HepG2 (cell line): ENCODE data around the gene PLCB1. TPM values are rescaled to one million over a fixed set of nuclear protein-coding genes. Genes with fewer than 3 reads are reported as not detected.

Experiments
- ARNT2 ChIP-seq: sonication (generic); formaldehyde crosslinking; IDR thresholded peaks from 2 replicates; pipeline ENCODE4 v1.8.0; 2022; ENCODE audit warnings: mild to moderate bottlenecking, low read depth, missing genetic modification reagents, moderate library complexity
- BCL6 ChIP-seq: IDR thresholded peaks from 2 replicates; pipeline ENCODE4 v1.6.1; 2016; ENCODE audit warnings: missing genetic modification reagents, missing compliant biosample characterization
- ELF3 ChIP-seq: IDR thresholded peaks from 2 replicates; pipeline ENCODE4 v1.6.1; 2016; ENCODE audit warnings: missing genetic modification reagents, missing compliant biosample characterization
- ELF4 ChIP-seq: sonication (generic); formaldehyde crosslinking; IDR thresholded peaks from 2 replicates; pipeline ENCODE4 v1.5.0; 2020; ENCODE audit warnings: missing genetic modification reagents, mild to moderate bottlenecking, moderate library complexity, borderline replicate concordance
- EP300 ChIP-seq, 3 experiments: sonication (generic) in 1 of 3; formaldehyde crosslinking in 1 of 3; IDR thresholded peaks; 2 replicates each; pipeline versions ENCODE4 v1.5.1 to v1.6.1; 2011 to 2020; ENCODE audit warnings: low read depth in 2 of 3, low read length in 2 of 3, borderline replicate concordance in 1 of 3, improper control_type of control experiment in 1 of 3, mild to moderate bottlenecking in 1 of 3, missing genetic modification reagents in 1 of 3, moderate library complexity in 1 of 3
- JUN ChIP-seq: sonication (generic); formaldehyde crosslinking; IDR thresholded peaks from 2 replicates; pipeline ENCODE4 v1.4.0; 2020; ENCODE audit warnings: mild to moderate bottlenecking, missing genetic modification reagents
- KLF6 ChIP-seq: IDR thresholded peaks from 2 replicates; pipeline ENCODE4 v1.8.0; 2016; ENCODE audit warnings: missing biosample characterization, missing genetic modification reagents
- SOX13 ChIP-seq, 3 experiments: fragments of 450-650 bp in 1 of 3; sonication (generic) in 1 of 3; formaldehyde crosslinking in 1 of 3; IDR thresholded peaks in 2 of 3; conservative IDR thresholded peaks in 1 of 3; 2 replicates each; pipeline versions ENCODE4 v1.5.0 to v1.6.1; 2016 to 2020; ENCODE audit warnings: antibody characterized with exemption in 1 of 3, mild to moderate bottlenecking in 1 of 3, missing compliant biosample characterization in 1 of 3, missing genetic modification reagents in 1 of 3, moderate library complexity in 1 of 3
- SP2 ChIP-seq: sonication (generic); formaldehyde crosslinking; IDR thresholded peaks from 2 replicates; pipeline ENCODE4 v1.5.1; 2020; ENCODE audit warnings: mild to moderate bottlenecking, missing genetic modification reagents
- SYNCRIP ChIP-seq: fragments of 200-400 bp; formaldehyde crosslinking; IDR thresholded peaks from 2 replicates; pipeline ENCODE4 v1.6.1; 2018; ENCODE audit warnings: mild to moderate bottlenecking, low read depth, low read length; ENCODE audit not compliant: insufficient read depth
- TCF7L2 ChIP-seq: IDR thresholded peaks from 2 replicates; pipeline ENCODE4 v1.6.1; 2011; ENCODE audit warnings: mild to moderate bottlenecking, low read depth, low read length, moderate library complexity
- ZBTB38 ChIP-seq: sonication (generic); formaldehyde crosslinking; IDR thresholded peaks from 2 replicates; pipeline ENCODE4 v1.5.1; 2020; ENCODE audit warnings: mild to moderate bottlenecking, missing genetic modification reagents
- ZFP36L2 ChIP-seq: sonication (generic); formaldehyde crosslinking; IDR thresholded peaks from 2 replicates; pipeline ENCODE4 v1.4.0; 2020; ENCODE audit warnings: missing genetic modification reagents
- ZFP62 ChIP-seq: sonication (generic); formaldehyde crosslinking; IDR thresholded peaks from 2 replicates; pipeline ENCODE4 v1.4.0; 2020; ENCODE audit warnings: missing genetic modification reagents
- ZNF235 ChIP-seq: sonication (generic); formaldehyde crosslinking; IDR thresholded peaks from 2 replicates; pipeline ENCODE4 v1.8.1; 2023; ENCODE audit warnings: mild to moderate bottlenecking, missing genetic modification reagents, borderline replicate concordance
- ZNF430 ChIP-seq: sonication (generic); formaldehyde crosslinking; IDR thresholded peaks from 2 replicates; pipeline ENCODE4 v1.9.0; 2021; ENCODE audit warnings: mild to moderate bottlenecking, missing genetic modification reagents
- ZNF564 ChIP-seq: sonication (generic); formaldehyde crosslinking; IDR thresholded peaks from 2 replicates; pipeline ENCODE4 v1.8.1; 2023; ENCODE audit warnings: mild to moderate bottlenecking, missing genetic modification reagents
- polyA plus RNA-seq, 8 experiments: library from polyadenylated mRNA; depleted of rRNA in 3 of 8; stranded (reverse) in 7 of 8; unstranded in 1 of 8; fragments of >200 nt; fragmentation: Illumina TruSeq in 4 of 8; extraction: Trizol in 4 of 8; gene quantifications; 2 replicates each; pipeline versions ENCODE4 v1.2.1 to v1.2.3, GENCODE V29; 2011 to 2016; ENCODE audit warnings: low read depth in 4 of 8, missing spikeins in 1 of 8, mixed read lengths in 1 of 8; ENCODE audit not compliant: insufficient read depth in 1 of 8
- total RNA-seq, 5 experiments: library from RNA; depleted of rRNA; stranded (reverse); fragments of >200 nt; fragmentation: Illumina TruSeq; extraction: Trizol; gene quantifications; 2 replicates each; pipeline ENCODE4 v1.2.3, GENCODE V29; 2016; ENCODE audit warnings: low read depth in 1 of 5
- TF ChIP-seq, protein P1 (sequence below), 2 experiments: sonication (generic) in 1 of 2; formaldehyde crosslinking in 1 of 2; IDR thresholded peaks; 2 replicates each; pipeline versions ENCODE4 v1.4.0 to v1.6.1; 2016 to 2020; ENCODE audit warnings: borderline replicate concordance in 1 of 2, low read depth in 1 of 2, mild to moderate bottlenecking in 1 of 2, missing genetic modification reagents in 1 of 2
- TF ChIP-seq, protein P2 (sequence below): sonication (generic); formaldehyde crosslinking; conservative IDR thresholded peaks from 2 replicates; pipeline ENCODE4 v1.4.0; 2020; ENCODE audit warnings: mild to moderate bottlenecking, missing genetic modification reagents, moderate library complexity
- TF ChIP-seq, protein P3 (sequence below): IDR thresholded peaks from 2 replicates; pipeline ENCODE4 v1.6.1; 2018; ENCODE audit warnings: missing genetic modification reagents, mild to moderate bottlenecking, missing compliant biosample characterization

The PLCB1 gene
- total and polyA plus RNA-seq, 2 of the 13 experiments (the other 11 are each of a cell fraction or from before 2014, with no cell fraction given) = 42.4 to 55.9 TPM

DNA sequence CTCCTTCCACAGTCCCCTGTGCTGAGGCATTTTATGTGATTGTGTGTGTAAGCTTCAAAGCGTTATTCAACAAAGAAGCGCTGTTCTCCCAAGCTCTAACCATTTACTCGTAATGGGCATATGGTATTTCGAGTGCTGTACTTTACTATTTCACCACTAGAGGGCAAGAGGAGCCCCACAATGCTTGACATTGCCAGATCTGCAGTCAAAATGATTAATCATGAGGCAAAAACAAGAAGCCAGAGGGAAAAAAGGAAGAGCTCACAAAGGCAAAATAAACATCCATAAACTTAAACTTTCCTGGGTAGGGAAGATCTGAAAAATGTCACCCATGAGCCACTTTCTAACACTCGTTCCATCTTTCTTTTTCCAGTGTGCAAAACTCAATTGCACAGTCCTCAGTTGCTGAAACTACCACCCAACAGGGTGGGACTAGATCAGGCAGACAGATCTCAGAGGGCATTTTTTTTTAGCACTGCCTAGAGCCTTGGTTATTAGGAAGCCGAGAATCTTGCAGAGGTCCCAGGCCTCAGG, 721.8 kb downstream of the PLCB1 start (continued):
- TF ChIP-seq, protein P1, sequence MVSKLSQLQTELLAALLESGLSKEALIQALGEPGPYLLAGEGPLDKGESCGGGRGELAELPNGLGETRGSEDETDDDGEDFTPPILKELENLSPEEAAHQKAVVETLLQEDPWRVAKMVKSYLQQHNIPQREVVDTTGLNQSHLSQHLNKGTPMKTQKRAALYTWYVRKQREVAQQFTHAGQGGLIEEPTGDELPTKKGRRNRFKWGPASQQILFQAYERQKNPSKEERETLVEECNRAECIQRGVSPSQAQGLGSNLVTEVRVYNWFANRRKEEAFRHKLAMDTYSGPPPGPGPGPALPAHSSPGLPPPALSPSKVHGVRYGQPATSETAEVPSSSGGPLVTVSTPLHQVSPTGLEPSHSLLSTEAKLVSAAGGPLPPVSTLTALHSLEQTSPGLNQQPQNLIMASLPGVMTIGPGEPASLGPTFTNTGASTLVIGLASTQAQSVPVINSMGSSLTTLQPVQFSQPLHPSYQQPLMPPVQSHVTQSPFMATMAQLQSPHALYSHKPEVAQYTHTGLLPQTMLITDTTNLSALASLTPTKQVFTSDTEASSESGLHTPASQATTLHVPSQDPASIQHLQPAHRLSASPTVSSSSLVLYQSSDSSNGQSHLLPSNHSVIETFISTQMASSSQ (IDR thresholded peaks at IDR 0.05; ENCODE audit: low read depth) = no peak
- TF ChIP-seq, protein P1 (CRISPR knock-in tag; IDR thresholded peaks at IDR 0.05; ENCODE audit: borderline replicate concordance) = no peak
- TF ChIP-seq EP300 (IDR thresholded peaks at IDR 0.05; ENCODE audit: low read depth in 2 of 2, low read length in 2 of 2) = no peak
- no peak for TF ChIP-seq EP300 (CRISPR knock-in tag; IDR thresholded peaks at IDR 0.05; ENCODE audit: borderline replicate concordance)
- TF ChIP-seq SYNCRIP = no peak
- TF ChIP-seq KLF6 (CRISPR knock-in tag) = 0 out of 2 replicates have a peak, but pooled peaks have one; percentile 44
- 0 out of 2 replicates have a peak, but pooled peaks have one; percentile 11 for TF ChIP-seq ARNT2 (CRISPR knock-in tag)
- no peak for TF ChIP-seq ZFP36L2 (CRISPR knock-in tag)
- TF ChIP-seq ZNF235 = no peak
- TF ChIP-seq SOX13 (IDR thresholded peaks at IDR 0.05) = no peak
- TF ChIP-seq SOX13 (CRISPR knock-in tag; conservative IDR thresholded peaks at IDR 0.05 in 1 of 2, IDR thresholded peaks at IDR 0.05 in 1 of 2) = peak in 1 of 2 experiments; percentile 55; a peak in 1 of 4 replicates
- TF ChIP-seq JUN = no peak
- TF ChIP-seq SP2 = no peak
- peak; percentile 21; the same call in 1 of the 2 replicates for TF ChIP-seq ELF3 (CRISPR knock-in tag)
- TF ChIP-seq, protein P2, sequence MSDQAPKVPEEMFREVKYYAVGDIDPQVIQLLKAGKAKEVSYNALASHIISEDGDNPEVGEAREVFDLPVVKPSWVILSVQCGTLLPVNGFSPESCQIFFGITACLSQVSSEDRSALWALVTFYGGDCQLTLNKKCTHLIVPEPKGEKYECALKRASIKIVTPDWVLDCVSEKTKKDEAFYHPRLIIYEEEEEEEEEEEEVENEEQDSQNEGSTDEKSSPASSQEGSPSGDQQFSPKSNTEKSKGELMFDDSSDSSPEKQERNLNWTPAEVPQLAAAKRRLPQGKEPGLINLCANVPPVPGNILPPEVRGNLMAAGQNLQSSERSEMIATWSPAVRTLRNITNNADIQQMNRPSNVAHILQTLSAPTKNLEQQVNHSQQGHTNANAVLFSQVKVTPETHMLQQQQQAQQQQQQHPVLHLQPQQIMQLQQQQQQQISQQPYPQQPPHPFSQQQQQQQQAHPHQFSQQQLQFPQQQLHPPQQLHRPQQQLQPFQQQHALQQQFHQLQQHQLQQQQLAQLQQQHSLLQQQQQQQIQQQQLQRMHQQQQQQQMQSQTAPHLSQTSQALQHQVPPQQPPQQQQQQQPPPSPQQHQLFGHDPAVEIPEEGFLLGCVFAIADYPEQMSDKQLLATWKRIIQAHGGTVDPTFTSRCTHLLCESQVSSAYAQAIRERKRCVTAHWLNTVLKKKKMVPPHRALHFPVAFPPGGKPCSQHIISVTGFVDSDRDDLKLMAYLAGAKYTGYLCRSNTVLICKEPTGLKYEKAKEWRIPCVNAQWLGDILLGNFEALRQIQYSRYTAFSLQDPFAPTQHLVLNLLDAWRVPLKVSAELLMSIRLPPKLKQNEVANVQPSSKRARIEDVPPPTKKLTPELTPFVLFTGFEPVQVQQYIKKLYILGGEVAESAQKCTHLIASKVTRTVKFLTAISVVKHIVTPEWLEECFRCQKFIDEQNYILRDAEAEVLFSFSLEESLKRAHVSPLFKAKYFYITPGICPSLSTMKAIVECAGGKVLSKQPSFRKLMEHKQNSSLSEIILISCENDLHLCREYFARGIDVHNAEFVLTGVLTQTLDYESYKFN (CRISPR knock-in tag) = no peak
- no peak for TF ChIP-seq ZFP62 (CRISPR knock-in tag)
- TF ChIP-seq, protein P3, sequence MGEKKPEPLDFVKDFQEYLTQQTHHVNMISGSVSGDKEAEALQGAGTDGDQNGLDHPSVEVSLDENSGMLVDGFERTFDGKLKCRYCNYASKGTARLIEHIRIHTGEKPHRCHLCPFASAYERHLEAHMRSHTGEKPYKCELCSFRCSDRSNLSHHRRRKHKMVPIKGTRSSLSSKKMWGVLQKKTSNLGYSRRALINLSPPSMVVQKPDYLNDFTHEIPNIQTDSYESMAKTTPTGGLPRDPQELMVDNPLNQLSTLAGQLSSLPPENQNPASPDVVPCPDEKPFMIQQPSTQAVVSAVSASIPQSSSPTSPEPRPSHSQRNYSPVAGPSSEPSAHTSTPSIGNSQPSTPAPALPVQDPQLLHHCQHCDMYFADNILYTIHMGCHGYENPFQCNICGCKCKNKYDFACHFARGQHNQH (CRISPR knock-in tag) = 0 out of 2 replicates have a peak, but pooled peaks have one; percentile 31
- TF ChIP-seq ZNF430 (CRISPR knock-in tag) = no peak
- TF ChIP-seq BCL6 (CRISPR knock-in tag) = peak; percentile 41; the same call in 1 of the 2 replicates
- TF ChIP-seq ZBTB38 (CRISPR knock-in tag) = no peak
- no peak for TF ChIP-seq ELF4
- TF ChIP-seq TCF7L2 = no peak
- TF ChIP-seq ZNF564 (CRISPR knock-in tag) = no peak
